ENCODE results near the gene ANKS6.

DNA sequence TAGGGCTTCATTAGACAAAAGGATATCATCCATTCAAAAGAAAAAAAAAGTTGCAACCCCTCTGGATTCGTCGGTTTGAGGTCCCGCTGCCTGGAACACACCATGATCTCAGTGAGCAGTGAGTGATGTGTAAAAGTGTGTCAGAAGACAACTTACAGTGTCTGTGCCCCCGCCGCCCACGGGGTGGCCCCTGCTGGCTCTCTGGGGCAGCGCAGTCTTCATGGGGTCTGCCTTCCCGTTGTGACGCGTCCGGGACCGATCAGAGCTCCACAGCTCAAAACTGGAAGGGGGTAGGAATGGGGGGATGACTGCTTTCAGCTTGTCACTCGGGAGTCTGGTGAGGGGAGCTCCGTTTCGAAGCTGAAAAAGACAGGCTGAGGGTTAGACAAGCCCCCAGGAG lies 22.6 kb downstream of the ANKS6 start:
- no peak for TF ChIP-seq POU5F1 (IDR thresholded peaks at IDR 0.05; ENCODE audit: borderline replicate concordance, low read depth, low read length, partially characterized antibody)
- TF ChIP-seq ZNF507 (tag; conservative IDR thresholded peaks at IDR 0.05), result no peak
- TF ChIP-seq ZNF23 (CRISPR knock-in tag; IDR thresholded peaks at IDR 0.05), result no peak
- TF ChIP-seq ZBTB1 (CRISPR knock-in tag; IDR thresholded peaks at IDR 0.05; ENCODE audit: borderline replicate concordance, low read depth), result no peak
- no peak for TF ChIP-seq FOXM1 (IDR thresholded peaks at IDR 0.05; ENCODE audit: low read depth)
- no peak for TF ChIP-seq FOXM1 (CRISPR knock-in tag; IDR thresholded peaks at IDR 0.05; ENCODE audit: low read depth)
- no peak for TF ChIP-seq ZSCAN29 (IDR thresholded peaks at IDR 0.05)

Data from K562 (cell line).